PC-3 (cell line): Measurements from ENCODE around the gene SLC38A8.

Experiments
- EZH2 ChIP-seq: fragments of 300-600 bp; sonication (generic); IDR thresholded peaks from one replicate; pipeline ENCODE4 v1.6.1; 2017; ENCODE audit warnings: antibody characterized with exemption, mild to moderate bottlenecking, low read length; ENCODE audit not compliant: unreplicated experiment
- EZH2phosphoT487 ChIP-seq: fragments of 300-600 bp; sonication (generic); IDR thresholded peaks from 2 replicates; pipeline ENCODE4 v1.6.1; 2018; ENCODE audit warnings: mild to moderate bottlenecking, antibody characterized with exemption, low read length, borderline replicate concordance
- TF ChIP-seq, protein P1 (sequence below): fragments of 300-600 bp; sonication (generic); conservative IDR thresholded peaks from 2 replicates; pipeline ENCODE4 v1.5.1; 2017; ENCODE audit warnings: antibody characterized with exemption, low read depth, mild to moderate bottlenecking, low read length

DNA sequence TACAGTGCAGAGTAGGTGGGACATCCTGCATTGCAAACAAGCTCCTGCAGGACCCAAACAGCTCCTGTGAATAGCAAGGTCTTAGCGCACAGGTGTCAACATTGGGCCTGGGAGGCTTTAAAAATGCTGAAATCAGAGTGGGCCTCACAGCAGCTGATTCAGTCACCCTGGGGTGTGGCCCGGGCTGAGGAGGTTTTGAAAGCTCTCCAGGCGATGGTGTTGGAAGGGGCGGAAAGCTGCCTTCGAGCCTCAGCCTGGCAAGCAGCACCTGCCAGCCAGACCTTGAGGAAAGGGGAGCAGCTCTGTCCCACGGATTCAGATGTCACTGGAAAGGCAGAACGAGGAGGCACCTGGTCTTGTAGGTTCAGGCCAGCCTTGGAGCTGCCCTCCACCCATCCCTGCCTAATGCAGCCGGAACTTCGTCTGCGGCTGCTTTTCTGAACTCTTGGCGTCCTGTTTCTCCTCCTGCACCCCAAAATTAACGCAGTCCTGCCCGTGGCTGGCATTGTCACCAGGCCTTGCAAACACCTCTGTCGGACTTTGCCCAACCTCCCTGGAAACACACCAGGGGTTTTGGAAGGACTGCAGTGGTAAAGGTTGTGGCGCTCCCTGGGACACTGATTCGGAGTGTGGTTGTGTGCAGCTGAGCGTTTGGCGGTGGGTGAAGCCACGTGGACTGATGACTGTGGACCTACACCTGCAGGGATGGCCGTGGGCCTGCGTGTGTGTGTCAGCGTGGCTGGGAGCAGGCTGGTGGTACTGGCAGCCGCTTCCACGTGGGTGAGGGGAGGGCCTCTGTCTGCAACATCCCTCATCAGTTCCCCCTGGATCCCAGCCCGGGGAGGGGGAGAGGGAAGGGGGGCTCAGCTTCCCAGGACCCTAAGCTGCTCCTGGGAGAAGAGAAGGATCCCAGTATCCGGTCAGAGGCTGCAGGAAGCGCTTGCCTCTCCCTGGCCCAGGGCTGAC, 71.1 kb downstream of the SLC38A8 start:
- TF ChIP-seq, protein P1, sequence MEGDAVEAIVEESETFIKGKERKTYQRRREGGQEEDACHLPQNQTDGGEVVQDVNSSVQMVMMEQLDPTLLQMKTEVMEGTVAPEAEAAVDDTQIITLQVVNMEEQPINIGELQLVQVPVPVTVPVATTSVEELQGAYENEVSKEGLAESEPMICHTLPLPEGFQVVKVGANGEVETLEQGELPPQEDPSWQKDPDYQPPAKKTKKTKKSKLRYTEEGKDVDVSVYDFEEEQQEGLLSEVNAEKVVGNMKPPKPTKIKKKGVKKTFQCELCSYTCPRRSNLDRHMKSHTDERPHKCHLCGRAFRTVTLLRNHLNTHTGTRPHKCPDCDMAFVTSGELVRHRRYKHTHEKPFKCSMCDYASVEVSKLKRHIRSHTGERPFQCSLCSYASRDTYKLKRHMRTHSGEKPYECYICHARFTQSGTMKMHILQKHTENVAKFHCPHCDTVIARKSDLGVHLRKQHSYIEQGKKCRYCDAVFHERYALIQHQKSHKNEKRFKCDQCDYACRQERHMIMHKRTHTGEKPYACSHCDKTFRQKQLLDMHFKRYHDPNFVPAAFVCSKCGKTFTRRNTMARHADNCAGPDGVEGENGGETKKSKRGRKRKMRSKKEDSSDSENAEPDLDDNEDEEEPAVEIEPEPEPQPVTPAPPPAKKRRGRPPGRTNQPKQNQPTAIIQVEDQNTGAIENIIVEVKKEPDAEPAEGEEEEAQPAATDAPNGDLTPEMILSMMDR: no peak
- TF ChIP-seq EZH2phosphoT487 (no peak), EZH2 (no peak)
